H1 (cell line): Measurements from ENCODE around the gene APBA2. TPM values are rescaled to one million over a fixed set of nuclear protein-coding genes. Genes with fewer than 3 reads are reported as not detected.

Source experiments
- CHD1 ChIP-seq: IDR thresholded peaks from 2 replicates; pipeline ENCODE4 v1.6.1; 2012; ENCODE audit warnings: low read depth, low read length, improper control_type of control experiment
- EZH2 ChIP-seq: fragments of 200-600 bp; sonication (generic); IDR thresholded peaks from 2 replicates; pipeline ENCODE4 v1.7.1; 2012; ENCODE audit warnings: low read depth, mild to moderate bottlenecking, moderate library complexity, low read length, inconsistent platforms; ENCODE audit not compliant: severe bottlenecking
- SP2 ChIP-seq: IDR thresholded peaks from 2 replicates; pipeline ENCODE4 v1.6.1; 2012; ENCODE audit warnings: mild to moderate bottlenecking, low read length, inconsistent platforms
- SUZ12 ChIP-seq: fragments of 200-600 bp; sonication (generic); IDR thresholded peaks from 2 replicates; pipeline ENCODE4 v1.6.1; 2012; ENCODE audit warnings: mild to moderate bottlenecking, inconsistent platforms, low read length, moderate library complexity, mixed read lengths
- TAF1 ChIP-seq: IDR thresholded peaks from 2 replicates; pipeline ENCODE4 v1.6.1; 2011; ENCODE audit warnings: mild to moderate bottlenecking, low read depth, low read length
- polyA plus RNA-seq, 7 experiments: library from polyadenylated mRNA; depleted of rRNA in 3 of 7; stranded (reverse) in 5 of 7; unstranded in 2 of 7; fragments of >200 nt in 5 of 7; fragments of 200-250 nt in 2 of 7; gene quantifications; 1 replicate in 5 of 7; 2 replicates in 1 of 7; 4 replicates in 1 of 7; pipeline versions ENCODE4 v1.2.1 to v1.2.3, GENCODE V29; 2011 to 2013; ENCODE audit warnings: missing spikeins in 2 of 7, mixed read lengths in 2 of 7
- total RNA-seq: library from RNA; stranded (reverse); fragmentation: NEBNext Ultra II Directional; extraction: Animal tissue kit (Norgen Biotek cat#: 25700); gene quantifications from 2 replicates; pipeline ENCODE4 v1.2.1, GENCODE V29; 2021

Gene APBA2
- total and polyA plus RNA-seq, 2 of the 8 experiments (the other 6 are each of a cell fraction or from before 2014, with no cell fraction given) = 15.5 to 19.0 TPM

GRCh38 chr15:29040370-29040751 is 154.6 kb downstream of the APBA2 start (continued):
- no peak for TF ChIP-seq TAF1
- no peak for TF ChIP-seq CHD1
- no peak for TF ChIP-seq SUZ12
- no peak for TF ChIP-seq EZH2
- no peak for TF ChIP-seq SP2
